Measurements from ENCODE around the gene IFITM2. TPM values are rescaled to one million over a fixed set of nuclear protein-coding genes. Genes with fewer than 3 reads are reported as not detected.
"Not testable (repeated sequence)": the region's sequence is repeated elsewhere in the genome, so short reads cannot be mapped to it uniquely, and the experiment has no call there.

The IFITM2 gene
- total and polyA plus RNA-seq, 2 of the 4 experiments (the other 2 are of a cell fraction), result 31.2 to 564 TPM

GRCh38 chr11:317668-318404 lies 10.2 kb downstream of the IFITM2 start:
- DNase-seq; dilution Hi-C loops (cut with HindIII; ENCODE audit: low sequenced_read_pairs, unreplicated experiment); H3K36me3 ChIP-seq (ENCODE audit: control insufficient read depth, insufficient read depth, low read length); H3K4me2 ChIP-seq (ENCODE audit: low read depth, low read length); H2BK20ac ChIP-seq (ENCODE audit: low read depth, low read length); in situ Hi-C loops (cut with MboI; ENCODE audit: low sequenced_read_pairs); H4K5ac ChIP-seq (ENCODE audit: low read depth, low read length); H2BK5ac ChIP-seq (ENCODE audit: low read depth, low read length, poor library complexity, severe bottlenecking); H3K9me1 ChIP-seq (ENCODE audit: insufficient read depth, low read length); H2BK120ac ChIP-seq (ENCODE audit: low read depth, low read length); intact Hi-C loops (cut with micrococcal nuclease); H3K27ac ChIP-seq (ENCODE audit: insufficient read depth, low read length); H2AFZ ChIP-seq (replicated peaks; ENCODE audit: low read length, poor library complexity); H3K9ac ChIP-seq (ENCODE audit: low read depth, low read length); H4K91ac ChIP-seq (ENCODE audit: insufficient read depth, low read depth, low read length); H3K9me3 ChIP-seq (ENCODE audit: control insufficient read depth, insufficient read depth, low read length); H3K18ac ChIP-seq (ENCODE audit: low read depth, low read length); H3K27me3 ChIP-seq (ENCODE audit: control insufficient read depth, insufficient read depth, low read length); H2AK9ac ChIP-seq (replicated peaks; ENCODE audit: low read depth, low read length, poor library complexity); H3K4ac ChIP-seq (ENCODE audit: low read depth, low read length); CTCF ChIA-PET; H3K14ac ChIP-seq (replicated peaks; ENCODE audit: low read depth, low read length); BruUV-seq (replicated peaks); H3K4me3 ChIP-seq (ENCODE audit: insufficient read depth, low read depth, low read length); POLR2A ChIA-PET (ENCODE audit: unreplicated experiment): not testable (repeated sequence)
- peak overlapping the region in 1 of 2 experiments; percentile 52; a peak in 1 of 4 replicates for H4K8ac ChIP-seq (ENCODE audit: low read depth in 2 of 2, low read length in 2 of 2)
- peaks cover 15% of the 10 kb centered on the region for H3K4me1 ChIP-seq (ENCODE audit: control insufficient read depth, insufficient read depth, low read length)
- peak; percentile 0; the same call in 1 of the 2 replicates for ATAC-seq (ENCODE audit: low read depth)
- H3K23ac ChIP-seq (ENCODE audit: low read depth, low read length), result peak overlapping the region; percentile 68; the same call in 1 of the 2 replicates
- WGBS, 2 experiments (ENCODE audit: extremely low coverage in 2 of 2, insufficient read length in 1 of 2), result no CpG with 5 or more reads among the region's 30 CpGs
- 0 out of 3 replicates have a peak overlapping the region, but pooled peaks have one; percentile 44 for H2BK15ac ChIP-seq (ENCODE audit: low read depth, low read length)
- H3K56ac ChIP-seq (ENCODE audit: extremely low read depth, insufficient read depth, low read length), result 0 out of 2 replicates have a peak overlapping the region, but pooled peaks have one; percentile 17
- H3K79me1 ChIP-seq (ENCODE audit: low read depth in 1 of 2, low read length in 2 of 2), result peaks cover 5 to 29% of the 10 kb centered on the region in 2 experiments; a peak in 3 of 4 replicates
- peaks cover 10% of the 10 kb centered on the region; the same call in 1 of the 2 replicates for H4K20me1 ChIP-seq (ENCODE audit: insufficient read depth, low read length)
- H2AK5ac ChIP-seq (ENCODE audit: low read depth, low read length), result 0 out of 2 replicates have a peak overlapping the region, but pooled peaks have one; percentile 56

- peak overlapping the region; percentile 87 for H3K27ac ChIP-seq (ENCODE audit: insufficient read depth, low read length)
These were observed 10.9 kb downstream of the IFITM2 start for GRCh38 chr11:318405-319120.

More at GRCh38 chr11:318405-319120, 10.9 kb downstream of the IFITM2 start:
- H2BK15ac ChIP-seq (ENCODE audit: low read depth, low read length); H3K18ac ChIP-seq (ENCODE audit: low read depth, low read length); H3K56ac ChIP-seq (ENCODE audit: extremely low read depth, insufficient read depth, low read length); H2BK20ac ChIP-seq (ENCODE audit: low read depth, low read length); BruUV-seq (replicated peaks); H3K9me1 ChIP-seq (ENCODE audit: insufficient read depth, low read length); dilution Hi-C loops (cut with HindIII; ENCODE audit: low sequenced_read_pairs, unreplicated experiment); POLR2A ChIA-PET (ENCODE audit: unreplicated experiment); H4K5ac ChIP-seq (ENCODE audit: low read depth, low read length); intact Hi-C loops (cut with micrococcal nuclease); CTCF ChIA-PET; H2AFZ ChIP-seq (replicated peaks; ENCODE audit: low read length, poor library complexity); H4K91ac ChIP-seq (ENCODE audit: insufficient read depth, low read depth, low read length); in situ Hi-C loops (cut with MboI; ENCODE audit: low sequenced_read_pairs); H3K9me3 ChIP-seq (ENCODE audit: control insufficient read depth, insufficient read depth, low read length); DNase-seq; H3K14ac ChIP-seq (replicated peaks; ENCODE audit: low read depth, low read length); H3K23ac ChIP-seq (ENCODE audit: low read depth, low read length); H2BK120ac ChIP-seq (ENCODE audit: low read depth, low read length); H3K27me3 ChIP-seq (ENCODE audit: control insufficient read depth, insufficient read depth, low read length); H2AK5ac ChIP-seq (ENCODE audit: low read depth, low read length); H3K4me1 ChIP-seq (ENCODE audit: control insufficient read depth, insufficient read depth, low read length); H3K36me3 ChIP-seq (ENCODE audit: control insufficient read depth, insufficient read depth, low read length); H2AK9ac ChIP-seq (replicated peaks; ENCODE audit: low read depth, low read length, poor library complexity): not testable (repeated sequence)
- Histone ChIP-seq H3K9ac (ENCODE audit: low read depth, low read length) (peak overlapping the region; percentile 83), H4K8ac (ENCODE audit: low read depth in 2 of 2, low read length in 2 of 2) (peak overlapping the region in 1 of 2 experiments; percentile 77; a peak in 1 of 4 replicates), H3K4me2 (ENCODE audit: low read depth, low read length) (peak overlapping the region; percentile 69), H4K20me1 (ENCODE audit: insufficient read depth, low read length) (peaks cover 10% of the 10 kb centered on the region; the same call in 1 of the 2 replicates), H2BK5ac (ENCODE audit: low read depth, low read length, poor library complexity, severe bottlenecking) (peak overlapping the region; percentile 79), H3K79me1 (ENCODE audit: low read depth in 1 of 2, low read length in 2 of 2) (peaks cover 5 to 23% of the 10 kb centered on the region in 2 experiments; a peak in 3 of 4 replicates), H3K4ac (ENCODE audit: low read depth, low read length) (peak overlapping the region; percentile 65; the same call in 1 of the 2 replicates), H3K4me3 (ENCODE audit: insufficient read depth, low read depth, low read length) (peak overlapping the region; percentile 51)
- no CpG with 5 or more reads among the region's 79 CpGs for WGBS, 2 experiments (ENCODE audit: extremely low coverage in 2 of 2, insufficient read length in 1 of 2)
- peak; percentile 68 for ATAC-seq (ENCODE audit: low read depth)

Measured in IMR-90 (cell line).